HepG2 (cell line): ENCODE results near the gene MSANTD2. TPM values are rescaled to one million over a fixed set of nuclear protein-coding genes. Genes with fewer than 3 reads are reported as not detected.

Experiments
- ATF3 ChIP-seq: sonication (generic); formaldehyde crosslinking; IDR thresholded peaks from 2 replicates; pipeline ENCODE4 v1.4.0; 2020; ENCODE audit warnings: missing genetic modification reagents
- ATF5 ChIP-seq: sonication (generic); formaldehyde crosslinking; IDR thresholded peaks from 2 replicates; pipeline ENCODE4 v1.4.0; 2020; ENCODE audit warnings: mild to moderate bottlenecking, low read depth, missing genetic modification reagents
- DMTF1 ChIP-seq: sonication (generic); formaldehyde crosslinking; IDR thresholded peaks from 2 replicates; pipeline ENCODE4 v1.4.0; 2020; ENCODE audit warnings: mild to moderate bottlenecking, missing genetic modification reagents
- DRAP1 ChIP-seq: IDR thresholded peaks from 2 replicates; pipeline ENCODE4 v1.6.1; 2016; ENCODE audit warnings: missing genetic modification reagents, missing compliant biosample characterization
- HDAC1 ChIP-seq: sonication (generic); formaldehyde crosslinking; IDR thresholded peaks from 2 replicates; pipeline ENCODE4 v1.5.1; 2020; ENCODE audit warnings: mild to moderate bottlenecking, missing genetic modification reagents
- HES4 ChIP-seq: sonication (generic); formaldehyde crosslinking; IDR thresholded peaks from 2 replicates; pipeline ENCODE4 v1.9.0; 2021; ENCODE audit warnings: mild to moderate bottlenecking, missing genetic modification reagents, borderline replicate concordance
- HNRNPK ChIP-seq: fragments of 200-400 bp; formaldehyde crosslinking; IDR thresholded peaks from 2 replicates; pipeline ENCODE4 v1.6.1; 2018; ENCODE audit warnings: low read length, low read depth, moderate library complexity, mild to moderate bottlenecking; ENCODE audit not compliant: poor library complexity, severe bottlenecking
- IRX3 ChIP-seq: sonication (generic); formaldehyde crosslinking; IDR thresholded peaks from 2 replicates; pipeline ENCODE4 v1.8.1; 2023; ENCODE audit warnings: mild to moderate bottlenecking, low read depth, missing genetic modification reagents, borderline replicate concordance
- KDM1A ChIP-seq: IDR thresholded peaks from 2 replicates; pipeline ENCODE4 v1.6.1; 2016; ENCODE audit warnings: missing compliant biosample characterization
- KDM2A ChIP-seq: sonication (generic); formaldehyde crosslinking; IDR thresholded peaks from 2 replicates; pipeline ENCODE4 v1.4.0; 2020; ENCODE audit warnings: low read depth, missing genetic modification reagents, borderline replicate concordance
- KLF11 ChIP-seq: IDR thresholded peaks from 2 replicates; pipeline ENCODE4 v1.6.1; 2016; ENCODE audit warnings: missing compliant biosample characterization
- LBX2 ChIP-seq: sonication (generic); formaldehyde crosslinking; IDR thresholded peaks from 2 replicates; pipeline ENCODE4 v1.5.0; 2020; ENCODE audit warnings: missing genetic modification reagents, mild to moderate bottlenecking, borderline replicate concordance
- MAX ChIP-seq: IDR thresholded peaks from 2 replicates; pipeline ENCODE4 v1.6.1; 2012; ENCODE audit warnings: inconsistent platforms
- NR0B2 ChIP-seq: sonication (generic); formaldehyde crosslinking; IDR thresholded peaks from 2 replicates; pipeline ENCODE4 v1.4.0; 2020; ENCODE audit warnings: mild to moderate bottlenecking, missing genetic modification reagents
- PLRG1 ChIP-seq: fragments of 450-650 bp; conservative IDR thresholded peaks from 2 replicates; pipeline ENCODE4 v1.6.1; 2016
- RBM22 ChIP-seq: fragments of 200-400 bp; formaldehyde crosslinking; optimal IDR thresholded peaks from 2 replicates; pipeline ENCODE3; 2017; ENCODE audit warnings: mild to moderate bottlenecking, low read length, moderate library complexity
- TCF7L2 ChIP-seq: IDR thresholded peaks from 2 replicates; pipeline ENCODE4 v1.6.1; 2011; ENCODE audit warnings: mild to moderate bottlenecking, low read depth, low read length, moderate library complexity
- ZNF30 ChIP-seq: sonication (generic); formaldehyde crosslinking; IDR thresholded peaks from 2 replicates; pipeline ENCODE4 v1.5.0; 2020; ENCODE audit warnings: mild to moderate bottlenecking, missing genetic modification reagents
- ZNF382 ChIP-seq: sonication (generic); formaldehyde crosslinking; IDR thresholded peaks from 2 replicates; pipeline ENCODE4 v1.5.0; 2020; ENCODE audit warnings: missing genetic modification reagents, mild to moderate bottlenecking, borderline replicate concordance
- ZNF720 ChIP-seq: sonication (generic); formaldehyde crosslinking; IDR thresholded peaks from 2 replicates; pipeline ENCODE4 v1.4.0; 2020; ENCODE audit warnings: missing genetic modification reagents
- ZNF737 ChIP-seq: sonication (generic); formaldehyde crosslinking; IDR thresholded peaks from 2 replicates; pipeline ENCODE4 v1.5.0; 2020; ENCODE audit warnings: missing genetic modification reagents, mild to moderate bottlenecking, borderline replicate concordance
- ZNF790 ChIP-seq: sonication (generic); formaldehyde crosslinking; IDR thresholded peaks from 2 replicates; pipeline ENCODE4 v1.8.0; 2022; ENCODE audit warnings: missing genetic modification reagents, mild to moderate bottlenecking, borderline replicate concordance
- ZNF816 ChIP-seq: sonication (generic); formaldehyde crosslinking; IDR thresholded peaks from 2 replicates; pipeline ENCODE4 v1.8.0; 2022; ENCODE audit warnings: missing genetic modification reagents, mild to moderate bottlenecking, borderline replicate concordance
- ZNF879 ChIP-seq: sonication (generic); formaldehyde crosslinking; IDR thresholded peaks from 2 replicates; pipeline ENCODE4 v1.8.1; 2023; ENCODE audit warnings: missing genetic modification reagents
- polyA plus RNA-seq, 8 experiments: library from polyadenylated mRNA; depleted of rRNA in 3 of 8; stranded (reverse) in 7 of 8; unstranded in 1 of 8; fragments of >200 nt; fragmentation: Illumina TruSeq in 4 of 8; extraction: Trizol in 4 of 8; gene quantifications; 2 replicates each; pipeline versions ENCODE4 v1.2.1 to v1.2.3, GENCODE V29; 2011 to 2016; ENCODE audit warnings: low read depth in 4 of 8, missing spikeins in 1 of 8, mixed read lengths in 1 of 8; ENCODE audit not compliant: insufficient read depth in 1 of 8
- total RNA-seq, 5 experiments: library from RNA; depleted of rRNA; stranded (reverse); fragments of >200 nt; fragmentation: Illumina TruSeq; extraction: Trizol; gene quantifications; 2 replicates each; pipeline ENCODE4 v1.2.3, GENCODE V29; 2016; ENCODE audit warnings: low read depth in 1 of 5

Gene MSANTD2
- total and polyA plus RNA-seq, 2 of the 13 experiments (the other 11 are each of a cell fraction or from before 2014, with no cell fraction given): 8.7 to 10.1 TPM

- TF ChIP-seq NR0B2 (CRISPR knock-in tag) (peak; percentile 88; the same call in 1 of the 2 replicates), DRAP1 (CRISPR knock-in tag) (no peak), ZNF30 (CRISPR knock-in tag) (0 out of 2 replicates have a peak, but pooled peaks have one; percentile 31), IRX3 (no peak), HES4 (CRISPR knock-in tag) (0 out of 2 replicates have a peak, but pooled peaks have one; percentile 22), KDM1A (CRISPR knock-in tag) (no peak), MAX (peak; percentile 84), ZNF382 (CRISPR knock-in tag) (no peak), DMTF1 (CRISPR knock-in tag) (no peak), RBM22 (no peak), PLRG1 (no peak), ZNF816 (CRISPR knock-in tag) (peak; percentile 51; the same call in 1 of the 2 replicates), KDM2A (CRISPR knock-in tag) (0 out of 2 replicates have a peak, but pooled peaks have one; percentile 15), LBX2 (CRISPR knock-in tag) (no peak; the same call in 1 of the 2 replicates), KLF11 (CRISPR knock-in tag) (0 out of 2 replicates have a peak, but pooled peaks have one; percentile 89), ATF3 (CRISPR knock-in tag) (0 out of 2 replicates have a peak, but pooled peaks have one; percentile 36), ZNF790 (no peak; the same call in 1 of the 2 replicates), ZNF737 (CRISPR knock-in tag) (no peak), ZNF720 (CRISPR knock-in tag) (no peak), ZNF879 (CRISPR knock-in tag) (peak; percentile 89), ATF5 (CRISPR knock-in tag) (no peak), HDAC1 (0 out of 2 replicates have a peak, but pooled peaks have one; percentile 29), TCF7L2 (no peak), HNRNPK (no peak)
Measured at GRCh38 chr11:124759266-124760204, 40.7 kb downstream of the MSANTD2 start (continued).
